K562 (cell line): ENCODE results near the gene B4GALT4. TPM values are rescaled to one million over a fixed set of nuclear protein-coding genes. Genes with fewer than 3 reads are reported as not detected.
A peak's percentile ranks its signal among the peaks of the same experiment; 100 is the strongest.

Source experiments
- ATAC-seq: fragments of 200-7000 bp; cut with Tn5 transposase; 3 replicates; pipeline ENCODE4 v1.9.1; 2020; ENCODE audit warnings: moderate library complexity
- BruUV-seq: library from RNA; stranded (reverse); fragments of 400-500 nt; replicated peaks from 2 replicates; lab custom pipeline; 2021; lab: Mats Ljungman, UMichigan
- CTCF ChIA-PET: fragments of 300-600 bp; formaldehyde crosslinking; extraction: SDS; loops from one replicate; lab custom pipeline; 2021; ENCODE audit warnings: low intra/inter-chr PET ratio; lab: Yijun Ruan, JAX
- POLR2A ChIA-PET: fragments of 300-600, 350-650 bp; sonication (Branson Sonifier 250); formaldehyde crosslinking; extraction: SDS; loops from one replicate; lab custom pipeline; 2021; ENCODE audit warnings: antibody characterized with exemption, inconsistent platforms; lab: Yijun Ruan, JAX
- DNase-seq, 4 experiments: peaks; one replicate each; pipeline versions ENCODE4 v3.0.0 to v3.0.0-alpha.2; 2011 to 2018; ENCODE audit warnings: low spot score in 3 of 4, mixed read lengths in 3 of 4; ENCODE audit errors: extremely low read depth in 1 of 4
- FAIRE-seq: peaks from 2 replicates; lab custom pipeline; 2011; peaks lifted over from hg19 to GRCh38; lab: Jason Lieb, UNC
- H2AFZ ChIP-seq: 2 replicates; pipeline ENCODE4 v1.6.0; 2011; ENCODE audit warnings: low read depth, low read length, control low read depth, inconsistent platforms
- H3K27ac ChIP-seq: fragments of 200-600 bp; 3 replicates; pipeline ENCODE4 v1.8.0; 2011; ENCODE audit warnings: low read depth, mild to moderate bottlenecking, control low read depth, inconsistent platforms, low read length, moderate library complexity, mixed read lengths; ENCODE audit errors: extremely low read depth
- H3K27me3 ChIP-seq, 2 experiments: fragments of 300-600 bp in 1 of 2; 2 replicates in 1 of 2; 3 replicates in 1 of 2; pipeline versions ENCODE4 v1.6.0 to v1.8.0; 2011; ENCODE audit warnings: inconsistent platforms in 2 of 2, low read length in 2 of 2, mild to moderate bottlenecking in 1 of 2, mixed read lengths in 1 of 2, moderate library complexity in 1 of 2; ENCODE audit not compliant: control insufficient read depth in 2 of 2, insufficient read depth in 2 of 2
- H3K36me3 ChIP-seq: fragments of 300-600 bp; 3 replicates; pipeline ENCODE4 v1.8.0; 2011; ENCODE audit warnings: mild to moderate bottlenecking, low read length, inconsistent platforms; ENCODE audit not compliant: control insufficient read depth, insufficient read depth
- H3K4me1 ChIP-seq, 2 experiments: fragments of 200-600 bp in 1 of 2; replicated peaks in 1 of 2; 2 replicates in 1 of 2; 3 replicates in 1 of 2; pipeline versions ENCODE4 v1.5.1 to v1.8.0; 2011; ENCODE audit warnings: inconsistent platforms in 2 of 2, low read length in 2 of 2, mild to moderate bottlenecking in 1 of 2, mixed read lengths in 1 of 2, moderate library complexity in 1 of 2; ENCODE audit not compliant: control insufficient read depth in 2 of 2, insufficient read depth in 2 of 2
- H3K4me2 ChIP-seq: 2 replicates; pipeline ENCODE4 v1.6.1; 2011; ENCODE audit warnings: low read length, control low read depth, inconsistent platforms, mixed read lengths; ENCODE audit not compliant: insufficient read depth
- H3K4me3 ChIP-seq: fragments of 200-600 bp; sonication (generic), shearing (Covaris generic); 2 replicates; pipeline ENCODE4 v1.5.1; 2016; ENCODE audit warnings: control low read depth, inconsistent platforms
- H3K79me2 ChIP-seq: fragments of 200-600 bp; 3 replicates; pipeline ENCODE4 v1.8.0; 2011; ENCODE audit warnings: low read length, inconsistent platforms; ENCODE audit not compliant: control insufficient read depth, insufficient read depth
- H3K9ac ChIP-seq, 2 experiments: 2 replicates each; pipeline versions ENCODE4 v1.6.0 to v1.6.1; 2011; ENCODE audit warnings: low read depth in 2 of 2, low read length in 2 of 2, control low read depth in 1 of 2, inconsistent platforms in 1 of 2, mild to moderate bottlenecking in 1 of 2, mixed read lengths in 1 of 2; ENCODE audit not compliant: insufficient read depth in 1 of 2
- H3K9me1 ChIP-seq: one replicate; pipeline ENCODE4 v1.6.0; 2011; ENCODE audit warnings: inconsistent platforms, mild to moderate bottlenecking, low read length, moderate library complexity; ENCODE audit not compliant: control insufficient read depth, insufficient read depth
- H3K9me3 ChIP-seq: replicated peaks from 2 replicates; pipeline ENCODE4 v1.5.1; 2011; ENCODE audit warnings: low read depth, low read length, inconsistent platforms; ENCODE audit not compliant: control insufficient read depth, insufficient read depth
- H4K20me1 ChIP-seq: replicated peaks from 2 replicates; pipeline ENCODE4 v1.6.1; 2011; ENCODE audit warnings: low read length, inconsistent platforms, mixed read lengths; ENCODE audit not compliant: control insufficient read depth, insufficient read depth
- DDX20 ChIP-seq: fragments of 450-650 bp; IDR thresholded peaks from 2 replicates; pipeline ENCODE4 v1.6.1; 2016; ENCODE audit warnings: missing genetic modification characterization, low read depth, mild to moderate bottlenecking, missing compliant biosample characterization, moderate library complexity
- EP400 ChIP-seq: fragments of 450-650 bp; IDR thresholded peaks from 2 replicates; pipeline ENCODE4 v1.6.1; 2017; ENCODE audit warnings: antibody characterized with exemption, mild to moderate bottlenecking, moderate library complexity
- HCFC1 ChIP-seq: IDR thresholded peaks from 2 replicates; pipeline ENCODE4 v1.6.1; 2012; ENCODE audit warnings: low read depth, low read length, improper control_type of control experiment
- HMGN3 ChIP-seq: IDR thresholded peaks from 2 replicates; pipeline ENCODE4 v1.6.1; 2011; ENCODE audit warnings: borderline replicate concordance, low read depth, mild to moderate bottlenecking, mixed read lengths, low read length; ENCODE audit not compliant: insufficient read length; ENCODE audit errors: extremely low read depth
- KDM2B ChIP-seq: fragments of 250-450 bp; sonication (Bioruptor Pico); IDR thresholded peaks from 2 replicates; pipeline ENCODE4 v1.8.0; 2021; ENCODE audit warnings: mild to moderate bottlenecking, moderate library complexity
- L3MBTL2 ChIP-seq: fragments of 450-650 bp; IDR thresholded peaks from 2 replicates; pipeline ENCODE4 v1.6.1; 2016; ENCODE audit warnings: mild to moderate bottlenecking, moderate library complexity
- MTF1 ChIP-seq: fragments of 250-450 bp; sonication (Bioruptor Pico); IDR thresholded peaks from 2 replicates; pipeline ENCODE4 v1.9.0; 2021; ENCODE audit warnings: moderate library complexity, mild to moderate bottlenecking, inconsistent platforms, borderline replicate concordance
- POLR2B ChIP-seq: fragments of 450-650 bp; IDR thresholded peaks from 2 replicates; pipeline ENCODE4 v1.6.1; 2018; ENCODE audit warnings: low read depth; ENCODE audit not compliant: partially characterized antibody
- POLR2G ChIP-seq: fragments of 200-400 bp; formaldehyde crosslinking; IDR thresholded peaks from 2 replicates; pipeline ENCODE4 v1.6.1; 2017; ENCODE audit warnings: low read depth, mild to moderate bottlenecking, antibody characterized with exemption, low read length, moderate library complexity
- RFX5 ChIP-seq: IDR thresholded peaks from 2 replicates; pipeline ENCODE4 v1.6.1; 2011; ENCODE audit warnings: low read depth, mild to moderate bottlenecking, improper control_type of control experiment, low read length
- SNRNP70 ChIP-seq: fragments of 200-400 bp; formaldehyde crosslinking; optimal IDR thresholded peaks from 2 replicates; pipeline ENCODE3; 2017; ENCODE audit warnings: low read depth, low read length
- TBL1XR1 ChIP-seq, 2 experiments: IDR thresholded peaks; 2 replicates each; pipeline ENCODE4 v1.6.1; 2012; ENCODE audit warnings: improper control_type of control experiment in 2 of 2, low read length in 2 of 2, mild to moderate bottlenecking in 1 of 2
- WHSC1 ChIP-seq: IDR thresholded peaks from one replicate; pipeline ENCODE4 v1.6.1; 2012; ENCODE audit warnings: low read length, control low read depth, inconsistent platforms
- ZBED1 ChIP-seq: IDR thresholded peaks from 2 replicates; pipeline ENCODE4 v1.6.1; 2014
- ZNF175 ChIP-seq: fragments of 200-800 bp; sonication (Bioruptor generic); IDR thresholded peaks from 2 replicates; pipeline ENCODE4 v1.6.1; 2016; ENCODE audit warnings: low read depth, mild to moderate bottlenecking, missing genetic modification characterization, missing compliant biosample characterization
- ZNF384 ChIP-seq: IDR thresholded peaks from 2 replicates; pipeline ENCODE4 v1.6.1; 2012; ENCODE audit warnings: low read depth, low read length, improper control_type of control experiment
- ZNF696 ChIP-seq: fragments of 250-450 bp; sonication (Bioruptor Pico); conservative IDR thresholded peaks from 2 replicates; pipeline ENCODE4 v1.4.0; 2020; ENCODE audit warnings: mild to moderate bottlenecking, moderate library complexity
- WGBS: fragments of 100-300 bp; shearing (Covaris generic); methylation state at CpG from one replicate; pipeline ENCODE4 v1.1.6; 2016; ENCODE audit warnings: low coverage, mixed read lengths; ENCODE audit not compliant: insufficient coverage; ENCODE audit errors: missing lambda C conversion rate; 5-methylcytosine and 5-hydroxymethylcytosine counted together
- in situ Hi-C: fragments of 300-500 bp; cut with MboI; formaldehyde crosslinking; loops from 4 replicates; pipeline ENCODE4 v1.15.0; 2018; ENCODE audit warnings: inconsistent platforms, mixed read lengths
- intact Hi-C: fragments of 100-400 bp; cut with micrococcal nuclease; formaldehyde crosslinking; loops from 2 replicates; pipeline ENCODE4 v1.14.2; 2022
- polyA plus RNA-seq, 8 experiments: library from polyadenylated mRNA; depleted of rRNA in 4 of 8; stranded (reverse) in 5 of 8; unstranded in 3 of 8; fragments of >200 nt; fragmentation: Nextera tagmentation in 2 of 8; fragmentation: Illumina TruSeq in 1 of 8; extraction: Ambion mirVana in 2 of 8; extraction: Trizol in 1 of 8; gene quantifications; 2 replicates each; pipeline versions ENCODE4 v1.2.1 to v1.2.3, GENCODE V29; 2011 to 2014; ENCODE audit warnings: inconsistent platforms in 1 of 8, missing spikeins in 1 of 8
- total RNA-seq, 7 experiments: library from RNA; depleted of rRNA in 6 of 7; stranded (reverse); fragments of >200 nt in 6 of 7; fragmentation: Illumina TruSeq in 2 of 7; extraction: Trizol in 2 of 7; gene quantifications; 2 replicates each; pipeline versions ENCODE4 v1.2.1 to v1.2.3, GENCODE V29; 2011 to 2021; ENCODE audit warnings: low replicate concordance in 1 of 7
- TF ChIP-seq, protein P1 (sequence below): fragments of 450-650 bp; IDR thresholded peaks from 2 replicates; pipeline ENCODE4 v1.6.1; 2018; ENCODE audit not compliant: partially characterized antibody
- TF ChIP-seq, protein P2 (sequence below): fragments of 250-450 bp; sonication (Bioruptor Pico); IDR thresholded peaks from 2 replicates; pipeline ENCODE4 v1.5.0; 2020; ENCODE audit warnings: mild to moderate bottlenecking, borderline replicate concordance

The B4GALT4 gene
- total and polyA plus RNA-seq, 9 of the 15 experiments (the other 6 are each of a cell fraction or from before 2014, with no cell fraction given), result 8.2 to 17.8 (median 12.2) TPM

DNA sequence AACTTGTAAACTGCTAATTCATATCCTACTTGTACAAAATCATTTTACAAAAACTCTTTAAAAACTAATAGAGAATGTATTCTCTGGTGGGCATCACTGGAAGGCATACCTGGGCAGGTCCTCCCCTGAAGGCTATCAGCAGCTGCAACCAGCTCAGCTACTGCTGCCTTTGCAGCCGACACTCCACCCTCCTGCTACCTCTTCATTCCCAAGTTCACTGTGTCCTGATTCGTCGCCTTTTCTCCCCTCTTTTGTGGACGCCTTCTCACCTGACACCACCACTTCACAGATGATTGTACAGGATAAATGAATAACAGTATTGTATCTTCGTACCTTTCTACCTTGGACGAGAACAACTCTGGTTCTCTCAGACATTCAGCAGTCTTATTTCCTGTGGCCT is 28.9 kb downstream of the B4GALT4 start:
- FAIRE-seq, result no peak
- Histone ChIP-seq H3K27ac (peak overlapping the region; percentile 74; the same call in 2 of the 3 replicates), H3K9ac (no peak overlapping the region), H3K36me3 (peaks cover 42% of the 10 kb centered on the region), H2AFZ (no peak overlapping the region), H3K27me3 (no peaks in the 10 kb centered on the region), H3K9me1 (no peaks in the 10 kb centered on the region), H3K79me2 (no peaks in the 10 kb centered on the region), H4K20me1 (no peaks in the 10 kb centered on the region), H3K4me3 (no peak overlapping the region), H3K9me3 (no peaks in the 10 kb centered on the region; the same call in 1 of the 2 replicates), H3K4me2 (no peak overlapping the region), H3K4me1 (peaks cover 3 to 27% of the 10 kb centered on the region in 2 experiments; a peak in 4 of 5 replicates)
- TSS peak; percentile 41 for BruUV-seq
- no peak for TF ChIP-seq TBL1XR1 (IDR thresholded peaks at IDR 0.05; ENCODE audit: low read length in 2 of 2)
- no peak for TF ChIP-seq L3MBTL2
- no peak for TF ChIP-seq HCFC1
- TF ChIP-seq MTF1 (CRISPR knock-in tag), result no peak
- TF ChIP-seq KDM2B (CRISPR knock-in tag), result no peak
- no peak for TF ChIP-seq EP400
- TF ChIP-seq, protein P1, sequence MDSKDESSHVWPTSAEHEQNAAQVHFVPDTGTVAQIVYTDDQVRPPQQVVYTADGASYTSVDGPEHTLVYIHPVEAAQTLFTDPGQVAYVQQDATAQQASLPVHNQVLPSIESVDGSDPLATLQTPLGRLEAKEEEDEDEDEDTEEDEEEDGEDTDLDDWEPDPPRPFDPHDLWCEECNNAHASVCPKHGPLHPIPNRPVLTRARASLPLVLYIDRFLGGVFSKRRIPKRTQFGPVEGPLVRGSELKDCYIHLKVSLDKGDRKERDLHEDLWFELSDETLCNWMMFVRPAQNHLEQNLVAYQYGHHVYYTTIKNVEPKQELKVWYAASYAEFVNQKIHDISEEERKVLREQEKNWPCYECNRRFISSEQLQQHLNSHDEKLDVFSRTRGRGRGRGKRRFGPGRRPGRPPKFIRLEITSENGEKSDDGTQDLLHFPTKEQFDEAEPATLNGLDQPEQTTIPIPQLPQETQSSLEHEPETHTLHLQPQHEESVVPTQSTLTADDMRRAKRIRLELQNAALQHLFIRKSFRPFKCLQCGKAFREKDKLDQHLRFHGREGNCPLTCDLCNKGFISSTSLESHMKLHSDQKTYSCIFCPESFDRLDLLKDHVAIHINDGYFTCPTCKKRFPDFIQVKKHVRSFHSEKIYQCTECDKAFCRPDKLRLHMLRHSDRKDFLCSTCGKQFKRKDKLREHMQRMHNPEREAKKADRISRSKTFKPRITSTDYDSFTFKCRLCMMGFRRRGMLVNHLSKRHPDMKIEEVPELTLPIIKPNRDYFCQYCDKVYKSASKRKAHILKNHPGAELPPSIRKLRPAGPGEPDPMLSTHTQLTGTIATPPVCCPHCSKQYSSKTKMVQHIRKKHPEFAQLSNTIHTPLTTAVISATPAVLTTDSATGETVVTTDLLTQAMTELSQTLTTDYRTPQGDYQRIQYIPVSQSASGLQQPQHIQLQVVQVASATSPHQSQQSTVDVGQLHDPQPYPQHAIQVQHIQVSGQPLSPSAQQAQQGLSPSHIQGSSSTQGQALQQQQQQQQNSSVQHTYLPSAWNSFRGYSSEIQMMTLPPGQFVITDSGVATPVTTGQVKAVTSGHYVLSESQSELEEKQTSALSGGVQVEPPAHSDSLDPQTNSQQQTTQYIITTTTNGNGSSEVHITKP, result no peak
- TF ChIP-seq ZNF696 (CRISPR knock-in tag), result no peak
- no peak for TF ChIP-seq ZNF175 (CRISPR knock-in tag)
- TF ChIP-seq, protein P2, sequence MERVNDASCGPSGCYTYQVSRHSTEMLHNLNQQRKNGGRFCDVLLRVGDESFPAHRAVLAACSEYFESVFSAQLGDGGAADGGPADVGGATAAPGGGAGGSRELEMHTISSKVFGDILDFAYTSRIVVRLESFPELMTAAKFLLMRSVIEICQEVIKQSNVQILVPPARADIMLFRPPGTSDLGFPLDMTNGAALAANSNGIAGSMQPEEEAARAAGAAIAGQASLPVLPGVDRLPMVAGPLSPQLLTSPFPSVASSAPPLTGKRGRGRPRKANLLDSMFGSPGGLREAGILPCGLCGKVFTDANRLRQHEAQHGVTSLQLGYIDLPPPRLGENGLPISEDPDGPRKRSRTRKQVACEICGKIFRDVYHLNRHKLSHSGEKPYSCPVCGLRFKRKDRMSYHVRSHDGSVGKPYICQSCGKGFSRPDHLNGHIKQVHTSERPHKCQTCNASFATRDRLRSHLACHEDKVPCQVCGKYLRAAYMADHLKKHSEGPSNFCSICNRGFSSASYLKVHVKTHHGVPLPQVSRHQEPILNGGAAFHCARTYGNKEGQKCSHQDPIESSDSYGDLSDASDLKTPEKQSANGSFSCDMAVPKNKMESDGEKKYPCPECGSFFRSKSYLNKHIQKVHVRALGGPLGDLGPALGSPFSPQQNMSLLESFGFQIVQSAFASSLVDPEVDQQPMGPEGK (CRISPR knock-in tag), result no peak
- TF ChIP-seq SNRNP70, result no peak
- no peak for TF ChIP-seq ZNF384
- TF ChIP-seq WHSC1, result no peak
- no peak for TF ChIP-seq DDX20 (tag)
- TF ChIP-seq ZBED1, result no peak
- TF ChIP-seq RFX5, result no peak
- TF ChIP-seq POLR2G, result no peak
- TF ChIP-seq HMGN3, result no peak
- no peak for TF ChIP-seq POLR2B
- 53% methylated on average over 5 of the region's 6 CpGs for WGBS
- ChIA-PET CTCF (no interaction called here), POLR2A (interaction anchor here (0.6 kb wide), 1 partner anchor 233 kb away, joined by 3 read pairs; no protein-coding TSS in a partner anchor)
- intact Hi-C loops (no loop called here), in situ Hi-C loops (no loop called here)
- DNase-seq, result no peak
- no peak for ATAC-seq
